Cardiac ventricle fibroblast (primary cell): ENCODE measurements around the gene DQX1. TPM values are rescaled to one million over a fixed set of nuclear protein-coding genes. Genes with fewer than 3 reads are reported as not detected.

Experiments
- total RNA-seq: library from RNA; depleted of rRNA; stranded (reverse); fragments of >200 nt; gene quantifications from 2 replicates; pipeline ENCODE4 v1.2.3, GENCODE V29; 2015

Gene DQX1
- total RNA-seq = not detected in 2 replicates

DNA sequence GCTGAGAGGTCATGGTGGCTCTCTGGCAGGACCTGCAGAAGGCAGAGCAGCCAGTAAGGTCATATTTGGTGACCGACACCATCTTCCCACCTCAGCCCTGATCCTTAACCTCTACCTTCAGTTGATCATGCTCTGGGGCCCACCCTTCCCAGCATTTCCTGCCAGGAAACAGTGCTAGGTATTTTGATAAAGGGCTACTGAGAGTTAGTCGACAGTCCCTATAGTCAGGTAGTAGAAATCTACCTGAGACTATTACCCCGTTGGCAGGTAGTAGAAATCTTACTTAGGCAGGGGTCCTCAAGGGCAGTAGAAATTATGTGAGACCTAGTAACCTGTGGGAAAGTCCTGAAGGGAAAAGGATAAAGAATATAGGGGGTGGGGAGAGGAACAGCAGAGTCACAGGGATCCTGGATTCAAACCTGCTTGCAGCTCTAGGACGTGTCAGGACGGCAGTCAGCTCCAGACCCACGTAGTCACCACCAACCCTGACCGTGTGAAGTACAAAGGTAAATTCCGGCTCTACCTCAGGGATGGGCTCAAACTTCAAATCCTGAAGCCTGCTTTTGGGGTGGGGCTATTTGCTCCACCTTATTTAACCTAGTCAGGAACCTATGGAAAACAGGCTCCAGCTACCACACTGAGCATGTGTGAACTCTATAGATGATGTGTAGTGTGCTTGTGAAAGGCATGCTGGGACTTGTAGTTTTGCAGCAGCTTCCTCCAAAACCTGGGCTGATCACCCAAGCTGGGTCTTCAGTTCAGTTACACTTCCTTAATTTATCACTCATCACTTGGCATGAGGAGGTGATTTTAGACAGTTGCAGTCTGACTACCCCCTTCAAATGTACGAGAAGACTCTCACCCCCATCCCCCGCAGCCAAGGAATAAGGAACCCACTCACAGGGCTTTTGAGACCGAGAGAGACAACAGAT is at the start of gene DQX1:
TSS of gene DQX1 (minus strand) at position 515 of the 932 bp plus-strand sequence. CDS start at position 13, 502 bp downstream.

DNA sequence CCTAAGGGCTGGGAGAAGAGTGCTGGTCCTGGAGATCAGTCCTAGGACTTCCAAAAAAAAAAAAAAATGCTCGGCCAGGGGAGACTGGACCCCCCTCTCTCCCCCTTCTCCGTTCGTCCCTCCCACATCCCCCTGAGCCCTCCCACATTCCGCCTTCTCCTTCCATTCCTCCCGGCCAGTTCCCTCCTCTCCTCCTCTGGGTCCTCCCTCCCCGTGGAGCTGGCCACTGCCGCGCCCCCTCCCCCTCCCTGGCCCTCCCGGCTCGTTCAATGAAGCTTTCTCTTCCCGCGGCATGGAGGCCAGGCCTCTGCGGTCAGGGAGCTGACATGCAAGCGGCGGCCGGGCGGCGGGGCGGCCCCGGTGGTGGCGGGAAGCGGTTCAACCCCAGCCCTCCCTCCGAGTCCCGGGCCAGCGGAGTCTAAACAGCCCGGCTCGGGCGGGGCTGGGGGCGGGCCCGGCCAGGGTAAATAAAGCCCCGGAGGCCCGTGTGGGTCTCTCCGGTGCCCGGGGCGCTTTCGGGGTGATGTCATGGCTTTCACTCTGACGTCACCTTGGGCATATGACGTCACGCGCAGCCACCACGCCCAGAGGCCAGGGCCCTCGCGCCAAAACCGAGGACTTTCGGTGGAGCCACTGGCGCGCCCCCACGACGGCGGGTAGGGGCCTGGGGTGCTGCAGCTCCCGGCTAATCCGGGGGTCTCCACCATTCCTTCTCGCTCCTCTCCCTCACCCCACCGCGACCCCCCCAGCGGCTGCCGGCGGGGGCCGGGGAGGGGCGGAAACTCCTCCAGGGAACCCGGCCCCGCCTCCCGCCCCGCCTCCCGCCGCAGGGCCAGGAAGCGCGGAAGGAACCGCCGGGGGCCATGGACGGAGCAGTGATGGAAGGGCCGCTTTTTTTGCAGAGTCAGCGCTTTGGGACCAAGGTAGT is 28.1 kb upstream of the DQX1 start, which contains the start of the genes DOK1 and LOXL3:
TSS of gene DOK1 (plus strand) at position 829 of the 928 bp plus-strand sequence. CDS start at position 864, 35 bp downstream.
TSS of gene LOXL3 (minus strand) at position 51 of the 928 bp plus-strand sequence. CDS start 1,308 bp downstream, outside the sequence.

DNA sequence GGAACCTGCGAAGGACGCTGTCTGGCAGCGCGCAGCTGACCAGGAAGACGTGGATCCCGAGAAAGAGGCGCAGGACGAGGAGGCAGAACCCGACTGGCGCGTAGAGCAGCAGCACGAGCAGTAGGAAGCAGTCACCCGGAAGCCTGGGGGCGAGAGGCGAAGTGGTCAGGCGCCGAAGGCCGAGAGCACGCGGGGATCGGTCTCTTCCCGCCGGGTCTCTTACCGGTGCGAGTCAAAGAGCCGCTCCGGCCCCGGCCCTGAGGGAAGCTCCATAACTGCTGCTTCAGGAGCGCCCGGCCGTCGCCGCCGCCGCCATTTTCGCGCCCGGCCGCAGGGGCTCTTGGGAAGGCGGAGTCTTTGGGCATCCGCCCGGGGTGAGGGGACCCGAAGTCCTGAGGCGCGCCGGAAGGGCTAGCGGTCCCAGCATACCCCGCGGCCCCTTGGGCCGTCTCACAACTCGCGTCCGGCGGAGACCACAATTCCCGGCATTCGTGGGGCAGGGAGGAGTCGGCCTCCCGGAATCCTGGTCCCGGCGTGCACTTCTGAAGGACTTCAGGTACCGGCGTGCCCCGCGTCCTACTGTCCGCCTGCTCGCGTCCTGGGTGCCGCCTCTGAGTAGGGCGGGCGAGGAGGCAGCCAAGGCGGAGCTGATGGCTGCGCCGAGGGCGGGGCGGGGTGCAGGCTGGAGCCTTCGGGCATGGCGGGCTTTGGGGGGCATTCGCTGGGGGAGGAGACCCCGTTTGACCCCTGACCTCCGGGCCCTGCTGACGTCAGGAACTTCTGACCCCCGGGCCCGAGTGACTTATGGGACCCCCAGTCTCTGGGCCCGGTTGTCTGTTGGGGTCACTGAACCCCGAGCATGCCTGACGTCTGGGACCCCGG is 3.6 kb upstream of the DQX1 start, which contains the start of the genes AUP1 and HTRA2:
TSS of gene AUP1 (minus strand) at position 350 of the 882 bp plus-strand sequence. CDS start at position 273, 77 bp downstream.
TSS of gene HTRA2 (plus strand) at position 577 of the 882 bp plus-strand sequence. CDS start at position 651, 74 bp downstream.

DNA sequence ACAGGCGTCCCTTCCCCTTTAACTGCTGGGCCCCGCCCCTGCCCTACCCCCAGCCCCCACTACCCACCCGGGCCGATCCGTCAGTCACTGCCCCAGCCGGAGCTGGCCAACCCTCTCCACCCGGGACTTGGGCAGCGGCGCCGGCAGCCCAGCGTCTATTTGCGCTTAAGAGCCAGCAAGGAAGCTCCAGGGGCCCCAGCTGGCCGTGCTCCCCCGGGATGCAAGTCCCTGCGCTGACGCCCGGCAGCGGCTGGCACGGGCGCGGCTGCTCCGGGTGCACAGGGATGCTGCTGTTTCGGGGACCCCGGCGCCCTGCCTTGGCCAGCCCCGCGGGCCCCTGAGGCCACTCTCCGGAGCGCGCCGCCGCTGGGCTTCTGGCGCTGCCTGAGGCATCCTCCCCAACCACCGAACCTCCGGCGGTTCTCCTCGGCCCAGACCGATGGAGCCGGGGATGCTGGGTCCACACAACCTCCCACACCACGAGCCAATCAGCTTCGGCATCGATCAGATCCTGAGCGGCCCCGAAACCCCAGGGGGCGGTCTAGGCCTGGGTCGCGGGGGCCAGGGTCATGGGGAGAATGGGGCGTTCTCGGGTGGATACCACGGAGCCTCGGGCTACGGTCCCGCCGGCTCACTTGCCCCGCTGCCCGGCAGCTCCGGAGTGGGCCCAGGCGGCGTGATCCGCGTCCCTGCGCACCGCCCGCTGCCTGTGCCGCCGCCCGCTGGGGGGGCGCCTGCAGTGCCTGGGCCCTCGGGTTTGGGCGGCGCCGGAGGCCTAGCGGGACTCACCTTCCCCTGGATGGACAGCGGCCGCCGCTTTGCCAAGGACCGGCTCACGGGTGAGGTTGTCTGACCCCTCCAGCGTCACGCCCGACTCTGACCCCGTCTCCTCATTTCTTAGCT is 11.4 kb downstream of the DQX1 start, which contains the start of gene TLX2:
TSS of gene TLX2 (plus strand) at position 83 of the 903 bp plus-strand sequence. CDS start at position 440, 357 bp downstream.

GRCh38 chr2:74507145-74507925 is 18.7 kb downstream of the DQX1 start, which contains the start of gene PCGF1:
Gene PCGF1, minus strand, starts transcription at chr2:74507695. Its CDS starts 27 bp downstream, at chr2:74507668.

GRCh38 chr2:74499267-74499939 is 26.6 kb downstream of the DQX1 start, which contains the start of gene LBX2:
Gene LBX2, minus strand, starts transcription at chr2:74499603. Its CDS starts 66 bp downstream, at chr2:74499537.

GRCh38 chr2:74482801-74483674 is 43.0 kb downstream of the DQX1 start, which contains the start of the genes CCDC142 and TTC31:
Gene CCDC142, minus strand, starts transcription at chr2:74482998. Its CDS starts 161 bp downstream, at chr2:74482837.
Gene TTC31, plus strand, starts transcription at chr2:74483081. Its CDS starts 15 bp downstream, at chr2:74483096.

GRCh38 chr2:74472086-74472944 is 53.7 kb downstream of the DQX1 start, which contains the start of gene MRPL53:
Gene MRPL53, minus strand, starts transcription at chr2:74472680. Its CDS starts 20 bp downstream, at chr2:74472660.

Other genes with a start within 250 kb of the DQX1 start
- gene SLC4A5, start 182.8 kb downstream of the DQX1 start, total RNA-seq = 0.34 and 1.7 TPM in 2 replicates
- gene DCTN1, start 145.9 kb downstream of the DQX1 start, total RNA-seq = 83.1 and 101 TPM in 2 replicates
- gene C2orf81, start 104.6 kb downstream of the DQX1 start, total RNA-seq = 1.6 and 4.9 TPM in 2 replicates
- gene WDR54, start 104.5 kb downstream of the DQX1 start, total RNA-seq = 19.8 and 20.9 TPM in 2 replicates
- gene RTKN, start 84.3 kb downstream of the DQX1 start, total RNA-seq = 10.4 and 13.9 TPM in 2 replicates
- gene INO80B, start 71.1 kb downstream of the DQX1 start, total RNA-seq = 16.6 and 18.4 TPM in 2 replicates
- 46.9 and 49.3 TPM in 2 replicates for gene WBP1, start 67.8 kb downstream of the DQX1 start, total RNA-seq
- gene MOGS, start 60.8 kb downstream of the DQX1 start, total RNA-seq = 41.9 and 45.2 TPM in 2 replicates
- gene MRPL53, start 53.6 kb downstream of the DQX1 start, total RNA-seq = 17.1 and 46.9 TPM in 2 replicates
- 7.0 and 15.5 TPM in 2 replicates for gene CCDC142, start 43.2 kb downstream of the DQX1 start, total RNA-seq
- 18.9 and 20.7 TPM in 2 replicates for gene TTC31, start 43.1 kb downstream of the DQX1 start, total RNA-seq
- gene LBX2, start 26.6 kb downstream of the DQX1 start, total RNA-seq = 3.2 TPM in 2 replicates
- 8.9 and 13.4 TPM in 2 replicates for gene PCGF1, start 18.5 kb downstream of the DQX1 start, total RNA-seq
- gene TLX2, start 11.8 kb downstream of the DQX1 start, total RNA-seq = not detected in 2 replicates
- gene AUP1, start 3.5 kb upstream of the DQX1 start, total RNA-seq = 63.0 and 84.6 TPM in 2 replicates
- 14.9 and 21.3 TPM in 2 replicates for gene HTRA2, start 3.7 kb upstream of the DQX1 start, total RNA-seq
- 21.8 and 27.0 TPM in 2 replicates for gene LOXL3, start 27.7 kb upstream of the DQX1 start, total RNA-seq
- 28.5 and 32.5 TPM in 2 replicates for gene DOK1, start 28.5 kb upstream of the DQX1 start, total RNA-seq
- gene M1AP, start 122.1 kb upstream of the DQX1 start, total RNA-seq = 0.06 TPM in 1 of 2 replicates, not detected in the other
- gene SEMA4F, start 128.0 kb upstream of the DQX1 start, total RNA-seq = 3.6 and 4.5 TPM in 2 replicates